ENCODE measurements around the gene MKNK1. TPM values are rescaled to one million over a fixed set of nuclear protein-coding genes. Genes with fewer than 3 reads are reported as not detected.

The MKNK1 gene
- polyA plus RNA-seq, 1 donor (not counting 4 experiments of a cell fraction or from before 2014, with no cell fraction given): 55.7 TPM

GRCh38 chr1:46594063-46594462 lies 10.0 kb downstream of the MKNK1 start:
- DNase-seq (ENCODE audit: low read depth, low spot score) (no peak), FAIRE-seq (no peak)
- Histone ChIP-seq H4K20me1 (ENCODE audit: control insufficient read depth, extremely low read depth, insufficient read depth, low read length) (no peaks in the 10 kb centered on the region), H3K4me1 (ENCODE audit: control insufficient read depth, extremely low read depth, insufficient read depth, low read length) (no peaks in the 10 kb centered on the region), H3K27ac (ENCODE audit: control insufficient read depth, insufficient read depth, low read length) (no peak overlapping the region), H3K9ac (ENCODE audit: control insufficient read depth, extremely low read depth, insufficient read depth, low read length) (no peak overlapping the region), H3K4me2 (ENCODE audit: control insufficient read depth, extremely low read depth, insufficient read depth, low read depth, low read length) (no peak overlapping the region), H3K79me2 (ENCODE audit: control insufficient read depth, insufficient read depth, low read length) (peaks cover 7% of the 10 kb centered on the region), H3K9me3 (ENCODE audit: control insufficient read depth, low read depth, low read length) (no peaks in the 10 kb centered on the region), H3K4me3 (ENCODE audit: control insufficient read depth in 2 of 3, extremely low read depth in 1 of 3, insufficient read depth in 2 of 3, low read depth in 1 of 3, low read length in 3 of 3) (no peak overlapping the region), H2AFZ (ENCODE audit: control insufficient read depth, low read length) (no peak overlapping the region), H3K36me3 (ENCODE audit: control insufficient read depth in 2 of 2, extremely low read depth in 1 of 2, insufficient read depth in 2 of 2, low read length in 2 of 2) (peaks cover 20 to 25% of the 10 kb centered on the region in 2 experiments), H3K9me1 (ENCODE audit: control insufficient read depth, extremely low read depth, insufficient read depth, low read length) (no peaks in the 10 kb centered on the region), H3K27me3 (ENCODE audit: control insufficient read depth, extremely low read depth, insufficient read depth, low read length) (no peaks in the 10 kb centered on the region)
- dilution Hi-C loops (cut with MboI; ENCODE audit: extremely low pct_ligation_motif_present, low sequenced_read_pairs): no loop called here
- TF ChIP-seq, protein P1, sequence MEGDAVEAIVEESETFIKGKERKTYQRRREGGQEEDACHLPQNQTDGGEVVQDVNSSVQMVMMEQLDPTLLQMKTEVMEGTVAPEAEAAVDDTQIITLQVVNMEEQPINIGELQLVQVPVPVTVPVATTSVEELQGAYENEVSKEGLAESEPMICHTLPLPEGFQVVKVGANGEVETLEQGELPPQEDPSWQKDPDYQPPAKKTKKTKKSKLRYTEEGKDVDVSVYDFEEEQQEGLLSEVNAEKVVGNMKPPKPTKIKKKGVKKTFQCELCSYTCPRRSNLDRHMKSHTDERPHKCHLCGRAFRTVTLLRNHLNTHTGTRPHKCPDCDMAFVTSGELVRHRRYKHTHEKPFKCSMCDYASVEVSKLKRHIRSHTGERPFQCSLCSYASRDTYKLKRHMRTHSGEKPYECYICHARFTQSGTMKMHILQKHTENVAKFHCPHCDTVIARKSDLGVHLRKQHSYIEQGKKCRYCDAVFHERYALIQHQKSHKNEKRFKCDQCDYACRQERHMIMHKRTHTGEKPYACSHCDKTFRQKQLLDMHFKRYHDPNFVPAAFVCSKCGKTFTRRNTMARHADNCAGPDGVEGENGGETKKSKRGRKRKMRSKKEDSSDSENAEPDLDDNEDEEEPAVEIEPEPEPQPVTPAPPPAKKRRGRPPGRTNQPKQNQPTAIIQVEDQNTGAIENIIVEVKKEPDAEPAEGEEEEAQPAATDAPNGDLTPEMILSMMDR (optimal IDR thresholded peaks at IDR 0.05 in 1 of 3, IDR thresholded peaks at IDR 0.05 in 1 of 3, conservative IDR thresholded peaks at IDR 0.05 in 1 of 3; ENCODE audit: extremely low read depth in 1 of 3, insufficient read depth in 2 of 3, low read length in 3 of 3): no peak
- TF ChIP-seq EZH2 (IDR thresholded peaks at IDR 0.05; ENCODE audit: low read length): no peak

DNA sequence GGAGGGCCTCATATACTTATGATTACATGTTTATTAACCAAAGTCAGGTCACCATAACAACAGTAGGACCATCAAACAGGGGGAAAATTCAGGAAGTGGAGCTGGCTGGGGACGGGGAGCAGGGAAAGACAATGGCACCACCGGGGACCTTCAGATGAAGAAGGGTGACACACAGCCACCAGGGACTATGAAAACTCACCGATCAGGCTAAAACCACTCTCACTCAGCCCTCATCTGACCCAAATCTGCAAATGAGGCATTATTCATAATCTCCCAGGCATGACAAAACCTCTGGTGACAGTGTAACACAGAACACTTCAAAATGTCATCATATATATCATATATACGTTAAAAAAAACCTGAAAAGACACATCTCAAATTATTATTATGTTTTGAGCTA lies 11.2 kb downstream of the MKNK1 start:
- no peaks in the 10 kb centered on the region for H3K79me2 ChIP-seq (ENCODE audit: control insufficient read depth, insufficient read depth, low read length)
- no peak overlapping the region for H2AFZ ChIP-seq (ENCODE audit: control insufficient read depth, low read length)
- no peak for DNase-seq (ENCODE audit: low read depth, low spot score)
- H3K4me3 ChIP-seq (ENCODE audit: control insufficient read depth in 2 of 3, extremely low read depth in 1 of 3, insufficient read depth in 2 of 3, low read depth in 1 of 3, low read length in 3 of 3): no peak overlapping the region
- H3K4me2 ChIP-seq (ENCODE audit: control insufficient read depth, extremely low read depth, insufficient read depth, low read depth, low read length): no peak overlapping the region
- FAIRE-seq: no peak
- TF ChIP-seq, protein P1 (optimal IDR thresholded peaks at IDR 0.05 in 1 of 3, IDR thresholded peaks at IDR 0.05 in 1 of 3, conservative IDR thresholded peaks at IDR 0.05 in 1 of 3; ENCODE audit: extremely low read depth in 1 of 3, insufficient read depth in 2 of 3, low read length in 3 of 3): no peak
- no peak for TF ChIP-seq EZH2 (IDR thresholded peaks at IDR 0.05; ENCODE audit: low read length)
- H4K20me1 ChIP-seq (ENCODE audit: control insufficient read depth, extremely low read depth, insufficient read depth, low read length): no peaks in the 10 kb centered on the region
- no peaks in the 10 kb centered on the region for H3K9me1 ChIP-seq (ENCODE audit: control insufficient read depth, extremely low read depth, insufficient read depth, low read length)
- peaks cover 23 to 28% of the 10 kb centered on the region in 2 experiments for H3K36me3 ChIP-seq (ENCODE audit: control insufficient read depth in 2 of 2, extremely low read depth in 1 of 2, insufficient read depth in 2 of 2, low read length in 2 of 2)
- dilution Hi-C loops (cut with MboI; ENCODE audit: extremely low pct_ligation_motif_present, low sequenced_read_pairs): no loop called here
- H3K4me1 ChIP-seq (ENCODE audit: control insufficient read depth, extremely low read depth, insufficient read depth, low read length): no peaks in the 10 kb centered on the region
- no peaks in the 10 kb centered on the region for H3K9me3 ChIP-seq (ENCODE audit: control insufficient read depth, low read depth, low read length)
- H3K9ac ChIP-seq (ENCODE audit: control insufficient read depth, extremely low read depth, insufficient read depth, low read length): no peak overlapping the region
- no peak overlapping the region for H3K27ac ChIP-seq (ENCODE audit: control insufficient read depth, insufficient read depth, low read length)
- no peaks in the 10 kb centered on the region for H3K27me3 ChIP-seq (ENCODE audit: control insufficient read depth, extremely low read depth, insufficient read depth, low read length)
